Measurements from ENCODE around the gene VEZT.
"Not testable (repeated sequence)": the region's sequence is repeated elsewhere in the genome, so short reads cannot be mapped to it uniquely, and the experiment has no call there.

VEZT gene

GRCh38 chr12:95314756-95315155, 97.1 kb downstream of the VEZT start:
- not testable (repeated sequence) for DNase-seq (ENCODE audit: low read depth in 1 of 2, low spot score in 1 of 2)

GRCh38 chr12:95316798-95317197, 99.2 kb downstream of the VEZT start:
- no peak for DNase-seq (ENCODE audit: low read depth in 1 of 2, low spot score in 1 of 2)

GRCh38 chr12:95318071-95318545, 100.5 kb downstream of the VEZT start:
- DNase-seq (ENCODE audit: low read depth in 1 of 2, low spot score in 1 of 2): no peak

- no peak for DNase-seq (ENCODE audit: low read depth in 1 of 2, low spot score in 1 of 2)
Observed at GRCh38 chr12:95319694-95320331, 102.2 kb downstream of the VEZT start.

- no peak for DNase-seq (ENCODE audit: low read depth in 1 of 2, low spot score in 1 of 2)
Observed at GRCh38 chr12:95321516-95322246, 104.1 kb downstream of the VEZT start.

- no peak for DNase-seq (ENCODE audit: low read depth in 1 of 2, low spot score in 1 of 2)
Observed at GRCh38 chr12:95322326-95322725, 104.7 kb downstream of the VEZT start.

GRCh38 chr12:95323212-95323611, 105.6 kb downstream of the VEZT start:
- DNase-seq (ENCODE audit: low read depth in 1 of 2, low spot score in 1 of 2): no peak

- DNase-seq (ENCODE audit: low read depth in 1 of 2, low spot score in 1 of 2): not testable (repeated sequence)
Observed at GRCh38 chr12:95324246-95324645, 106.6 kb downstream of the VEZT start.

GRCh38 chr12:95325501-95325900, 107.9 kb downstream of the VEZT start:
- no peak for DNase-seq (ENCODE audit: low read depth in 1 of 2, low spot score in 1 of 2)

GRCh38 chr12:95326445-95326844, 108.8 kb downstream of the VEZT start:
- no peak for DNase-seq (ENCODE audit: low read depth in 1 of 2, low spot score in 1 of 2)

GRCh38 chr12:95326855-95327254, 109.2 kb downstream of the VEZT start:
- no peak for DNase-seq (ENCODE audit: low read depth in 1 of 2, low spot score in 1 of 2)

- no peak for DNase-seq (ENCODE audit: low read depth in 1 of 2, low spot score in 1 of 2)
Observed at GRCh38 chr12:95328708-95329107, 111.1 kb downstream of the VEZT start.

GRCh38 chr12:95335948-95336347, 118.3 kb downstream of the VEZT start:
- DNase-seq (ENCODE audit: low read depth in 1 of 2, low spot score in 1 of 2): no peak

- no peak for DNase-seq (ENCODE audit: low read depth in 1 of 2, low spot score in 1 of 2)
Observed at GRCh38 chr12:95336387-95337067, 118.9 kb downstream of the VEZT start.

GRCh38 chr12:95337146-95337545, 119.5 kb downstream of the VEZT start:
- DNase-seq (ENCODE audit: low read depth in 1 of 2, low spot score in 1 of 2): no peak

GRCh38 chr12:95339086-95339788, 121.6 kb downstream of the VEZT start:
- DNase-seq (ENCODE audit: low read depth in 1 of 2, low spot score in 1 of 2): no peak

GRCh38 chr12:95342008-95342407, 124.4 kb downstream of the VEZT start:
- no peak for DNase-seq (ENCODE audit: low read depth in 1 of 2, low spot score in 1 of 2)

- no peak for DNase-seq (ENCODE audit: low read depth in 1 of 2, low spot score in 1 of 2)
Observed at GRCh38 chr12:95343461-95344230, 126.0 kb downstream of the VEZT start.

- DNase-seq (ENCODE audit: low read depth in 1 of 2, low spot score in 1 of 2): no peak
Observed at GRCh38 chr12:95349291-95349690, 131.7 kb downstream of the VEZT start.

- DNase-seq (ENCODE audit: low read depth in 1 of 2, low spot score in 1 of 2): no peak
Observed at GRCh38 chr12:95351748-95352147, 134.1 kb downstream of the VEZT start.
